Lung (tissue), 12 donors: ENCODE measurements around the gene SHE. TPM values are rescaled to one million over a fixed set of nuclear protein-coding genes. Genes with fewer than 3 reads are reported as not detected.

ENCODE experiments used
- ATAC-seq: fragments of 200-7000 bp; cut with Tn5 transposase; one replicate; pipeline ENCODE4 v1.9.1; 2020; ENCODE audit warnings: moderate number of reproducible peaks; ENCODE audit not compliant: insufficient read depth, low FRiP score
- DNase-seq, 3 donors: peaks; one replicate each; pipeline ENCODE4 v3.0.0-alpha.2; 2013 to 2017
- H3K27ac ChIP-seq, 2 donors: one replicate each; pipeline ENCODE4 v1.5.1; 2013; ENCODE audit warnings: mild to moderate bottlenecking in 2 of 2, moderate library complexity in 2 of 2, control low read depth in 1 of 2, inconsistent platforms in 1 of 2, low read depth in 1 of 2, low read length in 1 of 2
- H3K27me3 ChIP-seq, 3 donors: one replicate each; pipeline ENCODE4 v1.5.1; 2013; ENCODE audit warnings: low read length in 2 of 3; ENCODE audit not compliant: control insufficient read depth in 3 of 3, insufficient read depth in 3 of 3
- H3K36me3 ChIP-seq, 4 donors: one replicate each; pipeline ENCODE4 v1.5.1; 2013; ENCODE audit warnings: low read length in 4 of 4, mild to moderate bottlenecking in 1 of 4, moderate library complexity in 1 of 4; ENCODE audit not compliant: control insufficient read depth in 4 of 4, insufficient read depth in 4 of 4
- H3K4me1 ChIP-seq, 5 donors: one replicate each; pipeline ENCODE4 v1.5.1; 2013; ENCODE audit warnings: low read length in 5 of 5, mild to moderate bottlenecking in 2 of 5, moderate library complexity in 1 of 5; ENCODE audit not compliant: control insufficient read depth in 5 of 5, insufficient read depth in 5 of 5
- H3K4me3 ChIP-seq: one replicate; pipeline ENCODE4 v1.5.1; 2013; ENCODE audit warnings: mild to moderate bottlenecking, control low read depth, moderate library complexity
- H3K9ac ChIP-seq, 2 donors: one replicate each; pipeline ENCODE4 v1.5.1; 2013; ENCODE audit warnings: low read length in 2 of 2, control low read depth in 1 of 2; ENCODE audit not compliant: insufficient read depth in 1 of 2
- H3K9me3 ChIP-seq, 4 donors: one replicate each; pipeline ENCODE4 v1.5.1; 2013; ENCODE audit warnings: low read length in 3 of 4, mild to moderate bottlenecking in 1 of 4, moderate library complexity in 1 of 4; ENCODE audit not compliant: control insufficient read depth in 4 of 4, insufficient read depth in 3 of 4
- CTCF ChIP-seq: IDR thresholded peaks from 2 replicates; pipeline ENCODE4 v1.5.1; 2012; ENCODE audit warnings: mild to moderate bottlenecking; ENCODE audit errors: control extremely low read depth, extremely low read depth
- WGBS, 2 donors: extraction: QIAGEN DNeasy Blood & Tissue Kit; methylation state at CpG; one replicate each; pipeline ENCODE4 v1.1.7; 2013; 5-methylcytosine and 5-hydroxymethylcytosine counted together
- polyA plus RNA-seq, 2 donors: library from polyadenylated mRNA; stranded (reverse); fragments of 200-250 nt; gene quantifications; one replicate each; pipeline ENCODE4 v1.2.1, GENCODE V29; 2013
- total RNA-seq, 2 donors: library from RNA; depleted of rRNA in 1 of 2; stranded (reverse); fragments of >200 nt in 1 of 2; gene quantifications; one replicate each; pipeline ENCODE4 v1.2.1, GENCODE V29; 2014 to 2021
- donor health status: control.
- donor health status: control.
- donor health status: Bipolar disorder and iron deficiency.
- donor health status: healthy.
- donor health status: DM: yes; HTN: yes; CAD: no.

The SHE gene
- total and polyA plus RNA-seq, 4 donors, result 15.1 to 33.5 (median 21.0) TPM

- WGBS, 2 donors, result 91 to 92% methylated on average over 11 of the region's 11 CpGs
- no peak for ATAC-seq
- H3K9me3 ChIP-seq, result no peaks in the 10 kb centered on the region
Observed at GRCh38 chr1:154467434-154468102, 34.6 kb downstream of the SHE start.

GRCh38 chr1:154466921-154467417 lies 35.2 kb downstream of the SHE start:
- WGBS, 2 donors, result 29 to 56% methylated on average over 8 of the region's 8 CpGs
- Histone ChIP-seq H3K27ac (no peak overlapping the region), H3K9me3 (no peaks in the 10 kb centered on the region), H3K9ac (no peak overlapping the region), H3K4me1 (peaks cover 0 to 8% (median 0%) of the 10 kb centered on the region in 5 donors), H3K4me3 (no peak overlapping the region), H3K27me3 (no peaks in the 10 kb centered on the region), H3K36me3 (peaks cover 0 to 13% (median 3%) of the 10 kb centered on the region in 4 donors)
- DNase-seq (no peak), ATAC-seq (no peak)
- TF ChIP-seq CTCF, result no peak

More at GRCh38 chr1:154467434-154468102, 34.6 kb downstream of the SHE start:
- TF ChIP-seq CTCF, result no peak
- Histone ChIP-seq H3K36me3 (peaks cover 0 to 15% (median 3%) of the 10 kb centered on the region in 4 donors), H3K4me1 (peaks cover 0 to 8% (median 0%) of the 10 kb centered on the region in 5 donors), H3K4me3 (no peak overlapping the region), H3K27ac (no peak overlapping the region), H3K27me3 (no peaks in the 10 kb centered on the region), H3K9ac (no peak overlapping the region)
- DNase-seq, result no peak

- no peak for DNase-seq
- no peak overlapping the region for H3K4me3 ChIP-seq
- peak overlapping the region in 1 of 2 donors; percentile 57 for H3K27ac ChIP-seq
- H3K9me3 ChIP-seq, result no peaks in the 10 kb centered on the region
- TF ChIP-seq CTCF, result no peak
- H3K4me1 ChIP-seq, result peaks cover 0 to 8% (median 0%) of the 10 kb centered on the region in 5 donors
- no peak for ATAC-seq
- WGBS, 2 donors, result 56 to 65% methylated on average over 3 of the region's 3 CpGs
- H3K9ac ChIP-seq, result no peak overlapping the region
- H3K36me3 ChIP-seq, result peaks cover 0 to 13% (median 3%) of the 10 kb centered on the region in 4 donors
- H3K27me3 ChIP-seq, result no peaks in the 10 kb centered on the region
Observed at GRCh38 chr1:154466206-154466605, 36.0 kb downstream of the SHE start.
